ENCODE measurements around the gene RMND1. TPM values are rescaled to one million over a fixed set of nuclear protein-coding genes. Genes with fewer than 3 reads are reported as not detected.
A peak's percentile ranks its signal among the peaks of the same experiment; 100 is the strongest.

Gene RMND1, protein sequence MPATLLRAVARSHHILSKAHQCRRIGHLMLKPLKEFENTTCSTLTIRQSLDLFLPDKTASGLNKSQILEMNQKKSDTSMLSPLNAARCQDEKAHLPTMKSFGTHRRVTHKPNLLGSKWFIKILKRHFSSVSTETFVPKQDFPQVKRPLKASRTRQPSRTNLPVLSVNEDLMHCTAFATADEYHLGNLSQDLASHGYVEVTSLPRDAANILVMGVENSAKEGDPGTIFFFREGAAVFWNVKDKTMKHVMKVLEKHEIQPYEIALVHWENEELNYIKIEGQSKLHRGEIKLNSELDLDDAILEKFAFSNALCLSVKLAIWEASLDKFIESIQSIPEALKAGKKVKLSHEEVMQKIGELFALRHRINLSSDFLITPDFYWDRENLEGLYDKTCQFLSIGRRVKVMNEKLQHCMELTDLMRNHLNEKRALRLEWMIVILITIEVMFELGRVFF
- 10 to 100 TPM; 20.7 to 21.2 TPM for total RNA-seq

DNA sequence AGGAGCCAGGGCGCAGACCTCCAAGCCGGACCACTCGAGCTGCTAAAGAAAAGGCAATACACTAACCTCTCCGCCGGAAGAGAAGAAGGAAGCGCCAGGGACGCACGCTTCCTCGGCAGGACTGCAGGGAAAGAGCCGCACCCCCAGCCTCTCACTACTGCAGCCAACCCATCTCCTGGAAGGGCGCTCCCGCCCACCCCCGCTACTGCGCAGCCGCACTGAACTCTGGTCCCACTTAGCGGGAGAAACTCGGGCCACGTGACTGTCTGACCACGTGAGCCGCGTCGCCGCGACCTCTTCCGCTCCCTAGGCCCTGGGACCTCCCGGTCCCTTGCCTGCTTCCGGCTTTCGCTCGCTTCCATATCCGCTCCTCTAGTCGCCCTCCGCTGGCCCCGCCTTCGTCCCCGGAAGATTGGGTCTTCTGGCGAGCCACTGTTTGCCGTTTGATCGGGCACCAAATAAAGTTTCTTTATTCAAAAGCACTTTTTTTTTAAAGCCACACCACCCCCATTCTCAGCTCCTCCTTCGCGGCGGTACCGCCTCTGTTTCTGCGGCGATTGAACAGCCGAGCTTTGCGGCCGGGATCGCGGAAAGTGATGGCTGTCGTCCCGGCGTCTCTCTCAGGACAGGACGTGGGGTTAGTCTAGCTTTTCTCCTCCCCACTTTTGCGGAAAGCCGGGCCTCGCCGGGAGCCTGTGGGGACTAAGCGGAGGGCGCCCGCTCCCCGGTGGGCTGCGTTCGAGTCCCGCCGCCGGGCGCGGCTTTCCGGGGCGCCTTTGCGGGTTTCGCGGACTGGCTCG is at the start of gene RMND1:
Gene RMND1 (minus strand): TSS at position 177 of the 800 bp plus-strand sequence. CDS start 6,315 bp downstream, outside the sequence.
- H3K4me3 ChIP-seq, result peak within 1 kb of the TSS; percentile 100
- no peaks in the 10 kb centered on the region for H3K27me3 ChIP-seq (replicated peaks; ENCODE audit: insufficient read depth)
- H3K36me3 ChIP-seq, result peaks cover 3% of the 10 kb centered on the region
- peak; percentile 100 for ATAC-seq (ENCODE audit: insufficient number of reproducible peaks, low FRiP score, low read depth)
- H3K27ac ChIP-seq, result peak within 1 kb of the TSS; percentile 86 to 99
- no peaks in the 10 kb centered on the region for H3K9me3 ChIP-seq
- TF ChIP-seq, protein P1, sequence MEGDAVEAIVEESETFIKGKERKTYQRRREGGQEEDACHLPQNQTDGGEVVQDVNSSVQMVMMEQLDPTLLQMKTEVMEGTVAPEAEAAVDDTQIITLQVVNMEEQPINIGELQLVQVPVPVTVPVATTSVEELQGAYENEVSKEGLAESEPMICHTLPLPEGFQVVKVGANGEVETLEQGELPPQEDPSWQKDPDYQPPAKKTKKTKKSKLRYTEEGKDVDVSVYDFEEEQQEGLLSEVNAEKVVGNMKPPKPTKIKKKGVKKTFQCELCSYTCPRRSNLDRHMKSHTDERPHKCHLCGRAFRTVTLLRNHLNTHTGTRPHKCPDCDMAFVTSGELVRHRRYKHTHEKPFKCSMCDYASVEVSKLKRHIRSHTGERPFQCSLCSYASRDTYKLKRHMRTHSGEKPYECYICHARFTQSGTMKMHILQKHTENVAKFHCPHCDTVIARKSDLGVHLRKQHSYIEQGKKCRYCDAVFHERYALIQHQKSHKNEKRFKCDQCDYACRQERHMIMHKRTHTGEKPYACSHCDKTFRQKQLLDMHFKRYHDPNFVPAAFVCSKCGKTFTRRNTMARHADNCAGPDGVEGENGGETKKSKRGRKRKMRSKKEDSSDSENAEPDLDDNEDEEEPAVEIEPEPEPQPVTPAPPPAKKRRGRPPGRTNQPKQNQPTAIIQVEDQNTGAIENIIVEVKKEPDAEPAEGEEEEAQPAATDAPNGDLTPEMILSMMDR (IDR thresholded peaks at IDR 0.05), result no peak
- H3K4me1 ChIP-seq (ENCODE audit: control insufficient read depth in 1 of 2, low read depth in 2 of 2), result peaks cover 20 to 29% of the 10 kb centered on the region in 2 donors
- DNase-seq (ENCODE audit: low spot score), result peak; percentile 99

DNA sequence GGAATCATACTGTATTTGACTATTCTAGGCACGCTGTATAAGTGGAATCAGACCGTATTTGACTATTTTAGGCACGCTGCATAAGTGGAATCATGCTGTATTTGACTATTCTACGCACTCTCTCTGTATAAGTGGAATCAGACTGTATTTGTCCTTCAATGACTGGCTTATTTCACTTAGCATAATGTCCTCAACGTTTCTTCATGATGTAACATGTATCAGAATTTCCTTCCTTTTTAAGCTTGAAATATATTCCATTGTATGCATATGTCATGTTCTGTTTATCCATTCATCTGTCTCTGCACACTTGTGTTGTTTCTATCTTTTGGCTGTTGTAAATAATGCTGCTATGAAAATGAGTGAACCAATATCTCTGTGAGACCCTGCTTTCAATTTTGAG is 47.6 kb upstream of the RMND1 start:
- H3K9me3 ChIP-seq, result no peaks in the 10 kb centered on the region
- H3K27ac ChIP-seq, result no peak overlapping the region
- TF ChIP-seq, protein P1 (IDR thresholded peaks at IDR 0.05), result no peak
- H3K27me3 ChIP-seq (replicated peaks; ENCODE audit: insufficient read depth), result no peaks in the 10 kb centered on the region
- ATAC-seq (ENCODE audit: insufficient number of reproducible peaks, low FRiP score, low read depth) (no peak), DNase-seq (ENCODE audit: low spot score) (no peak)
- H3K4me1 ChIP-seq (ENCODE audit: control insufficient read depth in 1 of 2, low read depth in 2 of 2), result peaks cover 0 to 4% of the 10 kb centered on the region in 2 donors
- no peaks in the 10 kb centered on the region for H3K36me3 ChIP-seq
- no peak overlapping the region for H3K4me3 ChIP-seq

DNA sequence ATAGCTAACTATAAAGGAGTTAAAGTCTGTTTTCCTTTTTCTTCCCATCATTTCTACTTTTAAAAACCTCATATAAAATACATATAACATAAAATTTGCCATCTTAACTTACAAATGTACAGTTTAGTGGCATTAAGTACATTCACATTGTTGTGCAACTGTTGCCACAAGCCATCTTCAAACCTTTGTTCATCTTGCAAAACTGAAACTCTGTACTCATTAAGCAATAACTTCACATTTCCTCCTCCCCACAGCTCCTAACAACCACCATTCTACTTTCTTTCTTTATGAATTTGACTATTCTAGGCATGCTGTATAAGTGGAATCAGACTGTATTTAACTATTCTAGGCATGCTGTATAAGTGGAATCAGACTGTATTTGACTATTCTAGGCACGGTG is 46.4 kb upstream of the RMND1 start:
- no peak for DNase-seq (ENCODE audit: low spot score)
- Histone ChIP-seq H3K9me3 (no peaks in the 10 kb centered on the region), H3K4me3 (no peak overlapping the region), H3K4me1 (ENCODE audit: control insufficient read depth in 1 of 2, low read depth in 2 of 2) (peaks cover 0 to 9% of the 10 kb centered on the region in 2 donors), H3K36me3 (no peaks in the 10 kb centered on the region), H3K27me3 (replicated peaks; ENCODE audit: insufficient read depth) (no peaks in the 10 kb centered on the region), H3K27ac (no peak overlapping the region)
- TF ChIP-seq, protein P1 (IDR thresholded peaks at IDR 0.05), result no peak
- no peak for ATAC-seq (ENCODE audit: insufficient number of reproducible peaks, low FRiP score, low read depth)

DNA sequence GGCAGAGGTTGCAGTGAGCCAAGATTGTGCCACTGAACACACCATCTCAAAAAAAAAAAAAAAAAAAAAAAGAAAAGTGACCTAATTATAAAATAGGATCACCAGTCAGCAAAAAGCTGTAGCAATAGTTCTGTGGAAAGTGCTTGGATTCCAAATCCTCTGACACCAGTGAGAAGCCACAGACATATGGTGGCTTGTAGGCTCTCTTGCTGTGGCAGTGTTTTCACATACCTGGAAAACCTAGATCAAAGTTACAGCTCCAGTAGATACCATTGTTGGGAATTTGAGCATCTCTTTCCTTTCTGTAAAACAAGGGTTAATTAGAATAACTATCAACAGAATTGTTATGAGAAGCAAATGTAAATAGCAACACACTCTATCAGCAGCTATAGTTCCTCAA is 46.0 kb upstream of the RMND1 start:
- Histone ChIP-seq H3K27me3 (replicated peaks; ENCODE audit: insufficient read depth) (no peaks in the 10 kb centered on the region), H3K9me3 (no peaks in the 10 kb centered on the region), H3K27ac (no peak overlapping the region), H3K4me1 (ENCODE audit: control insufficient read depth in 1 of 2, low read depth in 2 of 2) (peaks cover 0 to 9% of the 10 kb centered on the region in 2 donors), H3K4me3 (no peak overlapping the region), H3K36me3 (no peaks in the 10 kb centered on the region)
- DNase-seq (ENCODE audit: low spot score) (no peak), ATAC-seq (ENCODE audit: insufficient number of reproducible peaks, low FRiP score, low read depth) (no peak)
- TF ChIP-seq, protein P1 (IDR thresholded peaks at IDR 0.05), result no peak

DNA sequence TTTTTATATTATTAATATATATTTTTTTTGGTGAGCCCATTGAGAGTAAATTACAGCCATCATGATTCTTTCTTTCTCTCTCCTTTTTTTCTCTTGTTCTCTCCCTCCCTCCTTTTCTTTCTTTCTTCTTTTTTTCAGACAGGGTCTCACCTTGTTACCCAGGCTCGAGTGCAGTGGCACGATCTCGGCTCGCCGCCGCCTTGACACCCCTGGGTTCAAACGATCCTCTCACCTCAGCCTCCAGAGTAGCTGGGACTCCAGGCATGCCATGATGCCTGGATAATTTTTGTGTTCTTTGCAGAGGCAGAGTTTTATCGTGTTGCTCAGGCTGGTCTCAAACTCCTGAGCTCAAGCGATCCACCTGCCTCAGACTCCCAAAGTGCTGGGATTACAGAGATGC is 43.5 kb upstream of the RMND1 start:
- ATAC-seq (ENCODE audit: insufficient number of reproducible peaks, low FRiP score, low read depth) (no peak), DNase-seq (ENCODE audit: low spot score) (no peak)
- Histone ChIP-seq H3K4me3 (no peak overlapping the region), H3K27me3 (replicated peaks; ENCODE audit: insufficient read depth) (no peaks in the 10 kb centered on the region), H3K4me1 (ENCODE audit: control insufficient read depth in 1 of 2, low read depth in 2 of 2) (peaks cover 0 to 9% of the 10 kb centered on the region in 2 donors), H3K27ac (no peak overlapping the region), H3K9me3 (no peaks in the 10 kb centered on the region), H3K36me3 (no peaks in the 10 kb centered on the region)
- TF ChIP-seq, protein P1 (IDR thresholded peaks at IDR 0.05), result no peak

Data from thoracic aorta (tissue), 2 donors.